H7 (cell line): ENCODE data around the gene HYAL3. TPM values are rescaled to one million over a fixed set of nuclear protein-coding genes. Genes with fewer than 3 reads are reported as not detected.
"Not testable (repeated sequence)": the region's sequence is repeated elsewhere in the genome, so short reads cannot be mapped to it uniquely, and the experiment has no call there.

Experiments
- DNase-seq: peaks from one replicate; pipeline ENCODE4 v3.0.0; 2012
- H3K27me3 ChIP-seq: 2 replicates; pipeline ENCODE4 v1.6.0; 2011; ENCODE audit warnings: mild to moderate bottlenecking, low read length; ENCODE audit not compliant: control insufficient read depth, insufficient read depth
- H3K36me3 ChIP-seq: replicated peaks from 2 replicates; pipeline ENCODE4 v1.5.1; 2011; ENCODE audit warnings: low read length; ENCODE audit not compliant: control insufficient read depth, insufficient read depth
- H3K4me3 ChIP-seq: 2 replicates; pipeline ENCODE4 v1.5.1; 2011; ENCODE audit warnings: low read depth, mild to moderate bottlenecking, control low read depth, low read length, moderate library complexity; ENCODE audit not compliant: insufficient read depth
- total RNA-seq: library from RNA; depleted of rRNA; stranded (reverse); fragments of >200 nt; shearing (Covaris generic); gene quantifications from 2 replicates; pipeline ENCODE4 v1.2.3, GENCODE V29; 2014

The HYAL3 gene
- total RNA-seq, 1 experiment from 2014 or later: 5.7 TPM

DNA sequence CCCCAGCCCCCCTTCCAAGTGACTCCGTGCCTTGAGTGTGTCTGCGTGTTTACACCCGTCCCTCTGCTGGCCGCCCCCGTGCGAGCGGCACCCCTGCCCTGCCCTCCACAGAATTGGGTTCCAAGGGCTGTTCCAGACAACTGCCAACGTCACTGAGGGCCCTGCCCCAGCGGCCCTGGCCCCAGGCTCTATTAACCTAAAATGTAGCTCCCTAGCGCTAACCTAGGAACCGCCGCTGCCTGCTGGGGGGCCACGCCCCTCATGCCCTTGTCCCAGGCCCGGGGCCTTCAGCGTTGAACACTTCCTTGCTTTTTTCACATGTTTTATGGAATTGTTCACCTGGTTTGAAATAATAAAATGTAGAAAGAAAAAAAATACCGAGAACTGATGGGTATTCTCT, 40.2 kb downstream of the HYAL3 start:
- peak; percentile 78 for DNase-seq
- no peak overlapping the region for H3K4me3 ChIP-seq
- H3K27me3 ChIP-seq: no peaks in the 10 kb centered on the region
- peaks cover 19% of the 10 kb centered on the region for H3K36me3 ChIP-seq

DNA sequence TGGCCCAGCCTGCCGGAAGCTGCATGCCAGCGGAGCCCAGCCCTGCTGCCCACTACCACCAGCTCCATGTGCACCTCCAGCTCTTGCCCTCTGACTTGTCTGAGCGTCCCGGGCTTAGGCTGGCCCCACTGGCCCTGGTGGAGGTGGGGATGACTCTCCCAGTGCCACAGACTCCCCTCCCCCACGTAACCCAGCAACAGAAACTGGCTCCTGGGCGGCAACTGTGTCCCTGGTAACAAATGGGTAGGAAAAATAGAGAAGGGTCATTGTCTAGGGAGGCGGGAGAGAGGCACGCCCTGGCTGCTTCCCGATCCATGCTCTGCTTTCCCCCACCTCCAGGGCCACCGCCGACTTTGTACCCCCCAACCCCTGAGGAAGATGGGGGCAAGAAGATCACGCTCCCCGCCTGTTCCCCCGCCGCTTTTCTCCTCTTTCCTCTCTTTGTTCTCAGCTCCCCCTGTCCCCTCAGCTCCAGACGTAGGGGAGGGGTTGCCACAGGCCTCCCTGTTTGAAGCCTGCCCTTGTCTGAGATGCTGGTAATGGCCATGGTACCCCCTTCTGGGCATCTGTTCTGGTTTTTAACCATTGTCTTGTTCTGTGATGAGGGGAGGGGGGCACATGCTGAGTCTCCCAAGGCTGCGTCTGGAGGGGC, 41.0 kb downstream of the HYAL3 start:
- Histone ChIP-seq H3K4me3 (no peak overlapping the region), H3K36me3 (peaks cover 20% of the 10 kb centered on the region), H3K27me3 (no peaks in the 10 kb centered on the region)
- DNase-seq: no peak

DNA sequence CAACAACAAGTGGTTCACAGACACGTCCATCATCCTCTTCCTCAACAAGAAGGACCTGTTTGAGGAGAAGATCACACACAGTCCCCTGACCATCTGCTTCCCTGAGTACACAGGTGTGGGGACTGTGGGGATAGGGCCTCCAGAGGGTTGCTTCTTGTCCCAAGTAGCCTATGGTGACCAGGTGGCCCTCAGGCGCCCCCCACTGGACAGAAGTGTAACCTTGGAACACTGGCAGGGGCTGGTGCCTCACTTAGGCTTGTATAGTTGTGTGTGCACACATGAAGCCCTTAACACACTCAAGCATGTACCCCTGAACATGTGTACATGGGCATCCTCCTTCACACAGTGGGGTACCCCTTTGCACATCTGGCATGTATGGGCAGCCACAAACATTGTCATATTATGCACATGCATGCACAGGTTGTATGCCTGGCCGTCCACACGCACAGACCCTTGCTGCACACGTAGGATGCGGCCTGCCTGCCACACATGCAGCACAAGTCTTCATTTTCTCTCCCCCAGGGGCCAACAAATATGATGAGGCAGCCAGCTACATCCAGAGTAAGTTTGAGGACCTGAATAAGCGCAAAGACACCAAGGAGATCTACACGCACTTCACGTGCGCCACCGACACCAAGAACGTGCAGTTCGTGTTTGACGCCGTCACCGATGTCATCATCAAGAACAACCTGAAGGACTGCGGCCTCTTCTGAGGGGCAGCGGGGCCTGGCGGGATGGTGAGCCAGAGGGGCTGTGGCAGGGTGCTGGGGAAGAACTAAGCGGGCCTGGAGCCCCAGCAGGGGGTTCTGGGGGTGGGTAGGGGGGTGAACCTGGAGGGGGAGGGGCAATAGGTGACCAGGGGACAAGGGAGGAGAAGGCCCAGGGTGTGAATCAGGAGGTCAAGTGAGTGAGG, 42.0 kb downstream of the HYAL3 start:
- Histone ChIP-seq H3K4me3 (no peak overlapping the region), H3K36me3 (peaks cover 24% of the 10 kb centered on the region), H3K27me3 (no peaks in the 10 kb centered on the region)
- DNase-seq: peak; percentile 89

DNA sequence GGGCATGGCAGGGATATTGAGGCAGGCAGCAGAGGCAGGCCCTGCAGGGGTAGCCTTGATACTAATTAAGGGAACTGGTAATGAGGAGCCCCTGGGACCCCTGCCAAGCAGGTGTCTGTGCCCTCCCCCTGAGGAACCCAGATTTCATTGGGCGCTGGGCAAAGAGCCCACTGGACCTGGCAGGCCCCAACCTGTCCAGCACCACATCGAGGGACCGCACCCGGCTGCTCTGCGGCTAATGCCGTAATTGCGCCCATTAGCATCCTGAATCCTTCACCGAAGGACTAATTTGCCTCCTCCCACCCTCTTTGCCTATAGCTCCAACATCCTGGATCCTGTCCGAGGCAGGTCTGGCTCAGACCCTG, 44.0 kb downstream of the HYAL3 start:
- DNase-seq: no peak
- no peak overlapping the region for H3K4me3 ChIP-seq
- peaks cover 27% of the 10 kb centered on the region for H3K36me3 ChIP-seq
- no peaks in the 10 kb centered on the region for H3K27me3 ChIP-seq

DNA sequence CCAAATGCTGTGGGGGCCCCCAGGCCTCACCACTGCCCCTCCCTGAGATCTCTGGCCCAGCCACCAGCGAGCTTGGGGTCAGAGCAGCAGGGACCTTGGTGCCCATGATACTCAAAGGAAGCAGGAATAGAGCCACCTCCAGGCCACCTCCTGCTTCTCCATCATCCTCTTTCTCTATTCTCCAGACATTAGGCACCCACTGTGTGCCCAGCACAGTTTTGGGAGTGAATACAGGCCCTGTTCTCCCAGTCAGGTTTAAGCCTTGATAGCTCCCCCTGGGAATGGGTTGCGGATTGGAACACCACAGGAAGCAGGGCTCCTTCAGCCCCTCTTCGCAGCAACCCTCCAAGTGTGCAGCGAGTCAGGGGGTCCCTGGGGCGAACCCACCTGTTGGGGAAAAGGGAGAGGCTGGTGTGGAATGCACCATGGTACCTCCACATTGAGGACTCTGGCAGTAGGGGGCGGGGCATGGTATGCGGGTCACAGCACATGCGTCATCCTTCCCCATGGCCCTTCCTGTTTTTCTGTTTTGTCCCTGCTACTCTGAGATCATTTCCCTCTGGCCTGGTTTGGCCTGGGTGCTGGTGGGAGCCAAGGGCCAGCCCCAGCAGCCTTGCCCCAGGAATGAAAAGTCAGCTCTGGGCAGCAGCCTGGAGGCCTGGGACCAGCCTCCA, 44.5 kb downstream of the HYAL3 start:
- peaks cover 27% of the 10 kb centered on the region for H3K36me3 ChIP-seq
- no peaks in the 10 kb centered on the region for H3K27me3 ChIP-seq
- peak; percentile 72 for DNase-seq
- no peak overlapping the region for H3K4me3 ChIP-seq

DNA sequence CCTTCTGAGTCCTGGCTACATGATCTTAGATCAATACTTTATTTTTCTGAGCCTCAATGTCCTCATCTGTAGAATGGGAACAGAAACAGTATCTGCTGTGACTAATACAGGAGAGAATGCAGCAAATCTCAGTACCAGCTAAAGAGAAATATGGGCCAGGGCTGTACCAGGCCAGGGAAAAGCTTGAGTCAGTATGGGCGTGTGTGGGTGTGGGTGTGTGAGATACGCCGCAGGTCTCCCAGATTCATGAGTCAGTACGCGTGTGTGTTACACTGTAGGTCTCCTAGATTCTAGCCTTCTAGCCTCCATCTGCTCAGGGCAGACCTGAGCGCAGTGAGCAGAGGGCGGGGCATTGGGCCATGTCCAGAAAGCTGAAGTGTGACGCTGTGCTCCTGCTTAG, 48.0 kb downstream of the HYAL3 start:
- Histone ChIP-seq H3K27me3 (no peaks in the 10 kb centered on the region), H3K4me3 (no peak overlapping the region), H3K36me3 (peaks cover 16% of the 10 kb centered on the region)
- no peak for DNase-seq

DNA sequence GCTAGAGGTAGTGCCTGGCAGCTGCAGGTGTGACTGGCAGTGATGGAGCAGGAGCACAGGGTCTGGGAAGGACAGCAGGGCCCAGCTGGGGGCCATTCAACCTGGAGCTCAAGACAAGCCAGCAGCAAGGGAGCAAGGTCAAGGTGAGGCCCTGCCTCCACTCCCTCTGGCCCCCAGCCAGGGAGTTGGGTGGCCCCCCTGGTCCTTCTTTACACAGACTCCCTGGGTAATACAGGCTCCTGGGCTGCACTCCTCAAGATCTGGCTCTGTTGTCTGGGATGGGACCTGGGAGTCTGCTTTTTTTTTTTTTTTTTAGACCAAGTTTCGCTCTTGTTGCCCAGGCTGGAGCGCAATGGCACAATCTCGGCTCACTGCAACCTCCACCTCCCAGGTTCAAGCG, 48.7 kb downstream of the HYAL3 start:
- no peaks in the 10 kb centered on the region for H3K27me3 ChIP-seq

GRCh38 chr3:50249457-50249856, 49.7 kb downstream of the HYAL3 start:
- peaks cover 12% of the 10 kb centered on the region for H3K36me3 ChIP-seq
- no peaks in the 10 kb centered on the region for H3K27me3 ChIP-seq
- DNase-seq: no peak
- no peak overlapping the region for H3K4me3 ChIP-seq

More for the DNA sequence above, 48.7 kb downstream of the HYAL3 start:
- no peak for DNase-seq
- Histone ChIP-seq H3K4me3 (no peak overlapping the region), H3K36me3 (peaks cover 13% of the 10 kb centered on the region)

DNA sequence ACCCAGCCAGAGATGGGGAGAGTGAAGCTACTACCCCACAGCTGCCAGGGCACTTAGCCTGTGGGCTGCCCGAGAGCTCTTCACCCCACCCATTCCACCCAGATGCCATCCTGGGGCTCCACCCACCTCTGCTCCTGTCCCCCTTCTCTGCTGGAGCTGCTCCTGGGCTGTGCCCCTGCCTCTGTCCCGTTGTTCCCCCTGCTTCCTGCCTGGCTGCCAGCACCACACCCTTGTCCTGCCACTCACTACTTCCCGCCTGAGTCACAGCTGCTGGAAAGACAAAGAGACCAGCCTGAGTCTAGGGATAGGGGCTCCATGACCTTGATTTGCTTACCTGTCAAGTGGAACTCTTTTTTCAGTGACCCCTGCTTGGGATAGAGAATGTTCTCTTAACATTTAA, 50.8 kb downstream of the HYAL3 start:
- Histone ChIP-seq H3K36me3 (peaks cover 12% of the 10 kb centered on the region), H3K27me3 (no peaks in the 10 kb centered on the region), H3K4me3 (no peak overlapping the region)
- DNase-seq: no peak

DNA sequence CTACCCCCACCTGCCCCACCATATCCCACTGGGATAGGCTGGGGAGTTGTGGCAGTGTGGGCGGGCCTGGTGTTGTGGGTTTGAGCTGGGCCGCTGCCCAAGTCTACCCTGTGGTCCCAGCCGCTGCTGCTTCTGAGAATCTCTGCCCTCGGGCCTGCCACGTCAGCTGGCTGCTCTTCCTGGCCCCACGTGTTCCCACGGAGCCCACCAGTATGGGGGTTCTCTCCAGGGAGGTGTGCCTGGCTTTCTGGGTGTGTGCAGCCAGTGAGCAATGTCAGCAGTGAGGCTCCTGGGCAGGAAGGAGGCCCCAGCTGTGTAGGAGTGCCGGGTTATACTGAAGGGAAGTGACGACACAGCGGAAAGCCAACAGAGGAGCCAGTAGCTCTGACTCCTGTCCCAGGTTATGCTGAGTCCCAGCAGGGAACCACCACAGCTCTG, 52.7 kb downstream of the HYAL3 start:
- no peaks in the 10 kb centered on the region for H3K27me3 ChIP-seq
- peaks cover 4% of the 10 kb centered on the region for H3K36me3 ChIP-seq
- no peak overlapping the region for H3K4me3 ChIP-seq
- DNase-seq: peak; percentile 72

DNA sequence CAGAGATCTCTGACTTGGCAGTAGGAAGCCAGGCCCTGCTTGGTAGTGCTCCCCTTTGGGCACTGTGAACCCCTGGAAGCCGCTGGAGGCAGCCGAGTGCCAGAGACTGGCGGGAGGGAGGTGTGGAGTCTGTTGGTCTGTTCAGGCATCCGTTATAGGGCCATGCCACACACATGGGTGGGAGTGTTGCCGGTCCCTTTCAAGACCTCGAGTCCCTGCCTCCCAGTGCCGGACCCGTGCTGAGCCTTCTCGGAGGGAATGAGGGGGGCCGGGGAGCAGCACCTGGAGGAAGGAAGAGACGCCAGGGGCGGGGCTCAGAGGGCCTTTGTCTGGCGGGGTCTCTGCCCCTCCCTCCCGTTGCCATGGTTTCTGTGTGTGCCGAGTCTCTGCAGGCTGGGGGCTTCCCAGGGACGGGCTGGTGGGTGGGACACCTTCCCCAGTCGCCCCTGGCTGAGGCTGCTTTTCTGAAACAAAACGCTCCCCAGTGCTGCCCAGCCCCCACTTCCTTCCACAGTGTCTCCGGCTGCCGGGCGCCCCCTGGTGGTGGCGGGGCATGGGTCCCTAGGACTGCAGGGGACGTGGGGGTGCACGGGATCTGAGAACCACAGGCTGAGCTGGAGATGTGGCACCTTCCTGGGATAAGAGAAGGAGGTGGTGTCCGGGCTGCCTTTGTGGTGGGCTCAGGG, 53.2 kb downstream of the HYAL3 start:
- H3K27me3 ChIP-seq: no peaks in the 10 kb centered on the region
- DNase-seq: peak; percentile 96
- peak overlapping the region; percentile 6; the same call in 1 of the 2 replicates for H3K4me3 ChIP-seq
- peaks cover 4% of the 10 kb centered on the region for H3K36me3 ChIP-seq

GRCh38 chr3:50245251-50245745, 53.9 kb downstream of the HYAL3 start:
- Histone ChIP-seq H3K4me3 (no peak overlapping the region), H3K36me3 (peaks cover 4% of the 10 kb centered on the region), H3K27me3 (no peaks in the 10 kb centered on the region)
- peak; percentile 56 for DNase-seq

GRCh38 chr3:50244813-50245212, 54.4 kb downstream of the HYAL3 start:
- H3K4me3 ChIP-seq: not testable (repeated sequence)

GRCh38 chr3:50243543-50243895, 55.7 kb downstream of the HYAL3 start:
- H3K36me3 ChIP-seq: peaks cover 4% of the 10 kb centered on the region
- H3K4me3 ChIP-seq: no peak overlapping the region
- H3K27me3 ChIP-seq: no peaks in the 10 kb centered on the region
- no peak for DNase-seq

More at GRCh38 chr3:50244813-50245212, 54.4 kb downstream of the HYAL3 start:
- not testable (repeated sequence) for H3K36me3 ChIP-seq, DNase-seq, H3K27me3 ChIP-seq
